ENCODE results near the gene ENTHD1.

Gene ENTHD1

GRCh38 chr22:39907605-39908097 is 14.1 kb upstream of the ENTHD1 start:
- no peak overlapping the region for H2AFZ ChIP-seq (ENCODE audit: low read length)

GRCh38 chr22:39907047-39907446 is 13.5 kb upstream of the ENTHD1 start:
- Histone ChIP-seq H3K4me2 (ENCODE audit: low read length) (no peak overlapping the region), H3K9me3 (ENCODE audit: low read length) (no peaks in the 10 kb centered on the region), H3K9me2 (ENCODE audit: low read depth, low read length) (no peaks in the 10 kb centered on the region), H3K27ac (ENCODE audit: low read depth, low read length, poor library complexity, severe bottlenecking) (no peak overlapping the region), H3K79me2 (ENCODE audit: insufficient read depth, low read length) (no peaks in the 10 kb centered on the region), H3K9ac (ENCODE audit: low read length) (no peak overlapping the region), H3K4me3 (ENCODE audit: low read depth, low read length, poor library complexity, severe bottlenecking) (no peak overlapping the region), H4K20me1 (ENCODE audit: insufficient read depth, low read length) (no peaks in the 10 kb centered on the region), H3K36me3 (ENCODE audit: insufficient read depth, low read length) (no peaks in the 10 kb centered on the region), H2AFZ (ENCODE audit: low read length) (no peak overlapping the region), H3K27me3 (ENCODE audit: insufficient read depth, low read length) (no peaks in the 10 kb centered on the region), H3F3A (ENCODE audit: insufficient read depth, low read length) (no peaks in the 10 kb centered on the region), H3K4me1 (ENCODE audit: insufficient read depth, low read length, severe bottlenecking) (no peaks in the 10 kb centered on the region)
- no peak for TF ChIP-seq EZH2 (IDR thresholded peaks at IDR 0.05; ENCODE audit: borderline replicate concordance, low read length)
- TF ChIP-seq CTCF (IDR thresholded peaks at IDR 0.05; ENCODE audit: low read length): no peak

More at GRCh38 chr22:39907605-39908097, 14.1 kb upstream of the ENTHD1 start:
- Histone ChIP-seq H3F3A (ENCODE audit: insufficient read depth, low read length) (no peaks in the 10 kb centered on the region), H3K9me2 (ENCODE audit: low read depth, low read length) (no peaks in the 10 kb centered on the region), H3K4me3 (ENCODE audit: low read depth, low read length, poor library complexity, severe bottlenecking) (no peak overlapping the region), H3K27me3 (ENCODE audit: insufficient read depth, low read length) (no peaks in the 10 kb centered on the region), H4K20me1 (ENCODE audit: insufficient read depth, low read length) (no peaks in the 10 kb centered on the region), H3K9ac (ENCODE audit: low read length) (no peak overlapping the region), H3K4me2 (ENCODE audit: low read length) (no peak overlapping the region), H3K9me3 (ENCODE audit: low read length) (no peaks in the 10 kb centered on the region), H3K36me3 (ENCODE audit: insufficient read depth, low read length) (no peaks in the 10 kb centered on the region), H3K79me2 (ENCODE audit: insufficient read depth, low read length) (no peaks in the 10 kb centered on the region), H3K27ac (ENCODE audit: low read depth, low read length, poor library complexity, severe bottlenecking) (no peak overlapping the region), H3K4me1 (ENCODE audit: insufficient read depth, low read length, severe bottlenecking) (no peaks in the 10 kb centered on the region)
- no peak for TF ChIP-seq CTCF (IDR thresholded peaks at IDR 0.05; ENCODE audit: low read length)
- no peak for TF ChIP-seq EZH2 (IDR thresholded peaks at IDR 0.05; ENCODE audit: borderline replicate concordance, low read length)

GRCh38 chr22:39906207-39906606 is 12.6 kb upstream of the ENTHD1 start:
- no peaks in the 10 kb centered on the region for H3K9me2 ChIP-seq (ENCODE audit: low read depth, low read length)
- no peaks in the 10 kb centered on the region for H3K9me3 ChIP-seq (ENCODE audit: low read length)
- H3K9ac ChIP-seq (ENCODE audit: low read length): no peak overlapping the region
- TF ChIP-seq EZH2 (IDR thresholded peaks at IDR 0.05; ENCODE audit: borderline replicate concordance, low read length): no peak
- no peak for TF ChIP-seq CTCF (IDR thresholded peaks at IDR 0.05; ENCODE audit: low read length)
- H3K27ac ChIP-seq (ENCODE audit: low read depth, low read length, poor library complexity, severe bottlenecking): no peak overlapping the region
- no peaks in the 10 kb centered on the region for H3K4me1 ChIP-seq (ENCODE audit: insufficient read depth, low read length, severe bottlenecking)
- no peaks in the 10 kb centered on the region for H4K20me1 ChIP-seq (ENCODE audit: insufficient read depth, low read length)
- no peaks in the 10 kb centered on the region for H3K36me3 ChIP-seq (ENCODE audit: insufficient read depth, low read length)
- no peaks in the 10 kb centered on the region for H3K27me3 ChIP-seq (ENCODE audit: insufficient read depth, low read length)
- no peaks in the 10 kb centered on the region for H3K79me2 ChIP-seq (ENCODE audit: insufficient read depth, low read length)
- no peak overlapping the region for H3K4me3 ChIP-seq (ENCODE audit: low read depth, low read length, poor library complexity, severe bottlenecking)
- no peaks in the 10 kb centered on the region for H3F3A ChIP-seq (ENCODE audit: insufficient read depth, low read length)
- no peak overlapping the region for H2AFZ ChIP-seq (ENCODE audit: low read length)
- no peak overlapping the region for H3K4me2 ChIP-seq (ENCODE audit: low read length)
